Body of pancreas (tissue), 4 donors: ENCODE data around the gene ASPN.
A peak's percentile ranks its signal among the peaks of the same experiment; 100 is the strongest.

Experiments
- CTCF ChIP-seq, 7 experiments: fragments of 450-650 bp in 4 of 7; fragments of 200-600 bp in 3 of 7; sonication (generic) in 3 of 7; IDR thresholded peaks; one replicate each; pipeline ENCODE4 v1.5.1; 2016 to 2019; ENCODE audit warnings: antibody characterized with exemption in 7 of 7
- POLR2A ChIP-seq, 3 donors: fragments of 450-650 bp; IDR thresholded peaks; one replicate each; pipeline ENCODE4 v1.6.1; 2016; ENCODE audit warnings: antibody characterized with exemption in 3 of 3, mild to moderate bottlenecking in 2 of 3

- no peak for TF ChIP-seq POLR2A (IDR thresholded peaks at IDR 0.05)
- TF ChIP-seq CTCF (IDR thresholded peaks at IDR 0.05): peak in 4 of 7 experiments; percentile 18 to 46 (median 29)
Measured at GRCh38 chr9:92501671-92502393, 19.5 kb upstream of the ASPN start.
